B cell (primary cell): Measurements from ENCODE around the gene PCDHGC4. TPM values are rescaled to one million over a fixed set of nuclear protein-coding genes. Genes with fewer than 3 reads are reported as not detected.

ENCODE experiments used
- ATAC-seq: fragments of 200-7000 bp; cut with Tn5 transposase; one replicate; pipeline ENCODE4 v1.10.0; 2021; ENCODE audit warnings: low read depth, mild to moderate bottlenecking, moderate number of reproducible peaks, moderate library complexity
- CTCF ChIA-PET: fragments of 350-600 bp; sonication (Branson Sonifier 250); formaldehyde crosslinking; loops from one replicate; lab custom pipeline; 2021; ENCODE audit warnings: antibody characterized with exemption, inconsistent platforms; lab: Charles Lee
- POLR2A ChIA-PET: fragments of 350-600 bp; sonication (Branson Sonifier 250); formaldehyde crosslinking; loops from one replicate; lab custom pipeline; 2021; ENCODE audit warnings: antibody characterized with exemption; lab: Charles Lee
- DNase-seq: peaks from one replicate; pipeline ENCODE4 v3.0.0; 2013
- H2AFZ ChIP-seq: 2 replicates; pipeline ENCODE4 v1.6.1; 2012; ENCODE audit warnings: mild to moderate bottlenecking, low read depth, low read length; ENCODE audit not compliant: insufficient read depth, poor library complexity, severe bottlenecking
- H3K27ac ChIP-seq, 2 donors: 1 replicate in 1 of 2; 2 replicates in 1 of 2; pipeline ENCODE4 v1.5.1; 2012 to 2013; ENCODE audit warnings: low read length in 2 of 2, mild to moderate bottlenecking in 2 of 2, moderate library complexity in 1 of 2
- H3K27me3 ChIP-seq, 4 experiments: fragments of 200-600 bp in 1 of 4; sonication (generic) in 1 of 4; replicated peaks in 1 of 4; 1 replicate in 2 of 4; 2 replicates in 2 of 4; pipeline versions ENCODE4 v1.6.1 to v1.7.0; 2013 to 2016; ENCODE audit warnings: low read length in 3 of 4, mild to moderate bottlenecking in 2 of 4, mixed read lengths in 1 of 4, moderate library complexity in 1 of 4; ENCODE audit not compliant: insufficient read depth in 4 of 4, control insufficient read depth in 3 of 4; ENCODE audit errors: control extremely low read depth in 1 of 4
- H3K36me3 ChIP-seq, 2 experiments: replicated peaks in 1 of 2; 1 replicate in 1 of 2; 2 replicates in 1 of 2; pipeline versions ENCODE4 v1.6.1 to v1.7.1; 2013; ENCODE audit warnings: low read length in 1 of 2; ENCODE audit not compliant: insufficient read depth in 2 of 2, control insufficient read depth in 1 of 2; ENCODE audit errors: control extremely low read depth in 1 of 2, extremely low read depth in 1 of 2
- H3K4me1 ChIP-seq, 2 donors: fragments of 200-600 bp in 1 of 2; sonication (generic) in 1 of 2; 1 replicate in 1 of 2; 2 replicates in 1 of 2; pipeline versions ENCODE4 v1.5.1 to v1.6.1; 2013 to 2017; ENCODE audit warnings: low read length in 2 of 2; ENCODE audit not compliant: control insufficient read depth in 2 of 2, insufficient read depth in 2 of 2
- H3K4me2 ChIP-seq: replicated peaks from 2 replicates; pipeline ENCODE3; 2012; ENCODE audit warnings: mild to moderate bottlenecking, low read depth, low read length; ENCODE audit not compliant: poor library complexity, severe bottlenecking
- H3K4me3 ChIP-seq, 5 experiments: fragments of 200-600 bp in 1 of 5; sonication (generic) in 1 of 5; 1 replicate in 3 of 5; 2 replicates in 2 of 5; pipeline versions ENCODE4 v1.5.1 to v1.7.0; 2011 to 2016; ENCODE audit warnings: low read length in 4 of 5, mild to moderate bottlenecking in 4 of 5, low read depth in 2 of 5, control low read depth in 1 of 5, moderate library complexity in 1 of 5; ENCODE audit not compliant: insufficient read depth in 1 of 5; ENCODE audit errors: control extremely low read depth in 1 of 5, extremely low read depth in 1 of 5
- H3K79me2 ChIP-seq: fragments of 200-600 bp; sonication (generic); one replicate; pipeline ENCODE4 v1.6.0; 2016; ENCODE audit warnings: low read length; ENCODE audit not compliant: control insufficient read depth, insufficient read depth
- H3K9ac ChIP-seq: fragments of 200-600 bp; sonication (generic); 2 replicates; pipeline ENCODE4 v1.6.1; 2017; ENCODE audit warnings: mild to moderate bottlenecking, low read length, moderate library complexity
- H3K9me3 ChIP-seq, 3 donors: one replicate each; pipeline versions ENCODE4 v1.6.1 to v1.7.1; 2013; ENCODE audit warnings: low read length in 2 of 3; ENCODE audit not compliant: control insufficient read depth in 2 of 3, insufficient read depth in 1 of 3; ENCODE audit errors: control extremely low read depth in 1 of 3
- H4K20me1 ChIP-seq: 2 replicates; pipeline ENCODE4 v1.6.0; 2012; ENCODE audit warnings: mild to moderate bottlenecking, low read length; ENCODE audit not compliant: insufficient read depth, control insufficient read depth, poor library complexity, severe bottlenecking
- H3K27ac Mint-ChIP-seq: one replicate; pipeline ENCODE4 v1.8.0; 2021; ENCODE audit warnings: mixed read lengths
- H3K27me3 Mint-ChIP-seq: one replicate; pipeline ENCODE4 v1.8.0; 2021; ENCODE audit warnings: mixed read lengths
- H3K4me1 Mint-ChIP-seq: one replicate; pipeline ENCODE4 v1.8.0; 2021; ENCODE audit warnings: mixed read lengths
- H3K4me3 Mint-ChIP-seq: one replicate; pipeline ENCODE4 v1.8.0; 2021; ENCODE audit warnings: mixed read lengths
- H3K9me3 Mint-ChIP-seq: one replicate; pipeline ENCODE4 v1.8.0; 2022; ENCODE audit warnings: mixed read lengths; ENCODE audit not compliant: insufficient read depth
- CTCF ChIP-seq: fragments of 200-600 bp; IDR thresholded peaks from one replicate; pipeline ENCODE4 v1.8.0; 2022; ENCODE audit warnings: antibody characterized with exemption, mild to moderate bottlenecking
- EZH2 ChIP-seq: IDR thresholded peaks from 2 replicates; pipeline ENCODE4 v1.6.1; 2012; ENCODE audit warnings: borderline replicate concordance, low read depth, mild to moderate bottlenecking, moderate library complexity, low read length; ENCODE audit not compliant: insufficient read depth, poor library complexity, severe bottlenecking
- WGBS: methylation state at CpG from one replicate; pipeline ENCODE4 v1.1.5; 2013; ENCODE audit warnings: missing lambda C conversion rate; ENCODE audit not compliant: insufficient coverage; 5-methylcytosine and 5-hydroxymethylcytosine counted together
- intact Hi-C: fragments of 100-400 bp; cut with micrococcal nuclease; formaldehyde crosslinking; loops from one replicate; pipeline ENCODE4 v1.10.0; 2022
- polyA plus RNA-seq: library from polyadenylated mRNA; depleted of rRNA; stranded (reverse); fragments of >200 nt; gene quantifications from 2 replicates; pipeline ENCODE4 v1.2.3, GENCODE V29; 2012
- total RNA-seq, 2 donors: library from RNA; stranded (reverse); fragments of 120-200 nt in 1 of 2; gene quantifications; 1 replicate in 1 of 2; 2 replicates in 1 of 2; pipeline versions ENCODE4 v1.2.3 to v1.2.4, GENCODE V29; 2013 to 2022

PCDHGC4 gene
- total and polyA plus RNA-seq, 2 donors (not counting 1 experiment from before 2014, with no cell fraction given) = 0.09 to 0.42 TPM

- H3K4me2 ChIP-seq = no peak overlapping the region
- peaks cover 3% of the 10 kb centered on the region for H3K27me3 Mint-ChIP-seq
- no peak overlapping the region for H2AFZ ChIP-seq
- DNase-seq (no peak), ATAC-seq (no peak)
- no peak overlapping the region for H3K27ac Mint-ChIP-seq
- CTCF ChIA-PET = interaction anchor here (0.9 to 1.3 kb wide), 3 partner anchors 9 to 124 kb away, joined by 3 to 4 read pairs (median 4); partner anchors contain the start of gene PCDHGA12
- intact Hi-C loops = no loop called here
- WGBS = 87% methylated on average over 4 of the region's 10 CpGs
- H3K36me3 ChIP-seq = no peaks in the 10 kb centered on the region
- no peak overlapping the region for H3K4me3 Mint-ChIP-seq
- no peak overlapping the region for H3K4me3 ChIP-seq
- H3K4me1 Mint-ChIP-seq = peaks cover 3% of the 10 kb centered on the region
- no peaks in the 10 kb centered on the region for H3K79me2 ChIP-seq
- no peaks in the 10 kb centered on the region for H3K4me1 ChIP-seq
- no peak for TF ChIP-seq EZH2
- no peak for TF ChIP-seq CTCF
- H4K20me1 ChIP-seq = no peaks in the 10 kb centered on the region
- peaks cover 0 to 6% (median 1%) of the 10 kb centered on the region in 4 experiments for H3K27me3 ChIP-seq
- H3K9me3 Mint-ChIP-seq = peaks cover 3% of the 10 kb centered on the region
- peaks cover 0 to 14% (median 0%) of the 10 kb centered on the region in 3 donors for H3K9me3 ChIP-seq
- no peak overlapping the region for H3K27ac ChIP-seq
- POLR2A ChIA-PET = no interaction called here
- H3K9ac ChIP-seq = no peak overlapping the region
Measured at GRCh38 chr5:141439411-141440141, 45.3 kb upstream of the PCDHGC4 start.

GRCh38 chr5:141440341-141440740, 44.5 kb upstream of the PCDHGC4 start:
- no peak overlapping the region for H2AFZ ChIP-seq
- H3K4me1 ChIP-seq = no peaks in the 10 kb centered on the region
- H3K4me1 Mint-ChIP-seq = peaks cover 3% of the 10 kb centered on the region
- DNase-seq (no peak), ATAC-seq (no peak)
- H3K27ac Mint-ChIP-seq = no peak overlapping the region
- no peak overlapping the region for H3K9ac ChIP-seq
- WGBS = 100% methylated on average over 5 of the region's 9 CpGs
- H3K9me3 ChIP-seq = peaks cover 0 to 14% (median 0%) of the 10 kb centered on the region in 3 donors
- H3K4me2 ChIP-seq = no peak overlapping the region
- H3K27me3 Mint-ChIP-seq = peaks cover 3% of the 10 kb centered on the region
- no peak overlapping the region for H3K4me3 Mint-ChIP-seq
- intact Hi-C loops = no loop called here
- ChIA-PET POLR2A (no interaction called here), CTCF (interaction anchor here (0.9 to 1.3 kb wide), 2 partner anchors 10 to 124 kb away, joined by 3 to 4 read pairs; partner anchors contain the start of gene PCDHGA12)
- H3K27ac ChIP-seq = no peak overlapping the region
- H3K79me2 ChIP-seq = no peaks in the 10 kb centered on the region
- H4K20me1 ChIP-seq = no peaks in the 10 kb centered on the region
- no peaks in the 10 kb centered on the region for H3K36me3 ChIP-seq
- no peak overlapping the region for H3K4me3 ChIP-seq
- TF ChIP-seq CTCF (no peak), EZH2 (no peak)
- peaks cover 3% of the 10 kb centered on the region for H3K9me3 Mint-ChIP-seq
- peaks cover 0 to 6% (median under 1%) of the 10 kb centered on the region in 4 experiments for H3K27me3 ChIP-seq
